PC-9 (cell line): ENCODE measurements around the gene AKR1C4.

Source experiments
- EZH2 ChIP-seq: fragments of 200-600 bp; sonication (generic); IDR thresholded peaks from 2 replicates; pipeline ENCODE4 v1.8.0; 2017; ENCODE audit warnings: antibody characterized with exemption, low read depth
- TF ChIP-seq, protein P1 (sequence below): fragments of 200-600 bp; sonication (generic); conservative IDR thresholded peaks from 2 replicates; pipeline ENCODE4 v1.6.1; 2017; ENCODE audit warnings: mixed run types, antibody characterized with exemption, mild to moderate bottlenecking, moderate library complexity

DNA sequence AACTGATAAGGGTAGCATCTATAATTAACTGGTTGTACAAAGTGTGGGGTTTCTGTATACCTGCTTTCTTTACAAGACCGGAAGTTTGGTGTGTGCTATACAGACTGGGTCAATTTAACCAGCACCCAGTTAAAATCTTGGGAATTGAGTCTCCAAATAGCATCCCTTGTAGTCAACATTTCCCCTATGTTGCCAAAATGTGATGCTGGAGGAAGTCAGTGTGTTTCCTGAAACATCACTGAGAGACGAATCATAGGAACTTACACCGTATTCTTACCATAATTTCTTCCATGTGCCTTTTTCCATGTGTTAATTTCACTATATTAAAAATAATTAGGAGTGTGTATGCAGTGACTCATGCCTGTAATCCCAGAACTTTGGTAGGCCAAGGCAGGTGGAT lies 1.7 kb downstream of the AKR1C4 start:
- TF ChIP-seq, protein P1, sequence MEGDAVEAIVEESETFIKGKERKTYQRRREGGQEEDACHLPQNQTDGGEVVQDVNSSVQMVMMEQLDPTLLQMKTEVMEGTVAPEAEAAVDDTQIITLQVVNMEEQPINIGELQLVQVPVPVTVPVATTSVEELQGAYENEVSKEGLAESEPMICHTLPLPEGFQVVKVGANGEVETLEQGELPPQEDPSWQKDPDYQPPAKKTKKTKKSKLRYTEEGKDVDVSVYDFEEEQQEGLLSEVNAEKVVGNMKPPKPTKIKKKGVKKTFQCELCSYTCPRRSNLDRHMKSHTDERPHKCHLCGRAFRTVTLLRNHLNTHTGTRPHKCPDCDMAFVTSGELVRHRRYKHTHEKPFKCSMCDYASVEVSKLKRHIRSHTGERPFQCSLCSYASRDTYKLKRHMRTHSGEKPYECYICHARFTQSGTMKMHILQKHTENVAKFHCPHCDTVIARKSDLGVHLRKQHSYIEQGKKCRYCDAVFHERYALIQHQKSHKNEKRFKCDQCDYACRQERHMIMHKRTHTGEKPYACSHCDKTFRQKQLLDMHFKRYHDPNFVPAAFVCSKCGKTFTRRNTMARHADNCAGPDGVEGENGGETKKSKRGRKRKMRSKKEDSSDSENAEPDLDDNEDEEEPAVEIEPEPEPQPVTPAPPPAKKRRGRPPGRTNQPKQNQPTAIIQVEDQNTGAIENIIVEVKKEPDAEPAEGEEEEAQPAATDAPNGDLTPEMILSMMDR = no peak
- TF ChIP-seq EZH2 = no peak
